Activated B cell treated with CpG ODN at 0.5 μM for 24 hours (primary cell): ENCODE data around the gene CRYGS. TPM values are rescaled to one million over a fixed set of nuclear protein-coding genes. Genes with fewer than 3 reads are reported as not detected.

Experiments used
- ATAC-seq: fragments of 200-7000 bp; cut with Tn5 transposase; one replicate; pipeline ENCODE4 v1.10.0; 2021; ENCODE audit warnings: low read depth, mild to moderate bottlenecking, moderate library complexity
- CTCF ChIA-PET: fragments of 350-600 bp; sonication (Branson Sonifier 250); formaldehyde crosslinking; loops from one replicate; lab custom pipeline; 2021; ENCODE audit warnings: antibody characterized with exemption; lab: Charles Lee
- POLR2A ChIA-PET: fragments of 350-600 bp; sonication (Branson Sonifier 250); formaldehyde crosslinking; loops from one replicate; lab custom pipeline; 2021; ENCODE audit warnings: antibody characterized with exemption; lab: Charles Lee
- DNase-seq: peaks from one replicate; pipeline ENCODE4 v3.0.0; 2022
- H3K27ac Mint-ChIP-seq: one replicate; pipeline ENCODE4 v1.8.0; 2020; ENCODE audit warnings: mixed read lengths
- H3K27me3 Mint-ChIP-seq: one replicate; pipeline ENCODE4 v1.8.0; 2021; ENCODE audit warnings: mixed read lengths
- H3K36me3 Mint-ChIP-seq: one replicate; pipeline ENCODE4 v1.8.0; 2021; ENCODE audit warnings: low read depth, mixed read lengths
- H3K4me1 Mint-ChIP-seq: one replicate; pipeline ENCODE4 v1.8.0; 2021; ENCODE audit warnings: mixed read lengths
- H3K4me3 Mint-ChIP-seq: one replicate; pipeline ENCODE4 v1.8.0; 2020; ENCODE audit warnings: mild to moderate bottlenecking, mixed read lengths
- H3K9me3 Mint-ChIP-seq: one replicate; pipeline ENCODE4 v1.8.0; 2020; ENCODE audit warnings: mixed read lengths
- CTCF ChIP-seq: fragments of 200-600 bp; IDR thresholded peaks from one replicate; pipeline ENCODE4 v1.8.0; 2022; ENCODE audit warnings: antibody characterized with exemption, mild to moderate bottlenecking
- intact Hi-C: fragments of 100-400 bp; cut with micrococcal nuclease; formaldehyde crosslinking; loops from one replicate; pipeline ENCODE4 v1.15.1; 2024
- total RNA-seq: library from RNA; stranded (reverse); gene quantifications from 2 replicates; pipeline ENCODE4 v1.2.3, GENCODE V29; 2022

CRYGS gene
- total RNA-seq, 1 donor from 2014 or later = 4.6 TPM

GRCh38 chr3:186493525-186494255, 50.5 kb downstream of the CRYGS start:
- no peaks in the 10 kb centered on the region for H3K27me3 Mint-ChIP-seq
- H3K36me3 Mint-ChIP-seq = no peaks in the 10 kb centered on the region
- H3K4me3 Mint-ChIP-seq = no peak overlapping the region
- ChIA-PET CTCF (no interaction called here), POLR2A (no interaction called here)
- peaks cover 2% of the 10 kb centered on the region for H3K4me1 Mint-ChIP-seq
- H3K27ac Mint-ChIP-seq = no peak overlapping the region
- ATAC-seq (no peak), DNase-seq (no peak)
- TF ChIP-seq CTCF = no peak
- intact Hi-C loops = no loop called here
- peaks cover 4% of the 10 kb centered on the region for H3K9me3 Mint-ChIP-seq

- CTCF ChIA-PET = interaction anchor here (0.7 kb wide), 1 partner anchor 48 kb away, joined by 3 read pairs; no protein-coding TSS in a partner anchor
- no peak for TF ChIP-seq CTCF
Measured at GRCh38 chr3:186492385-186492984, 51.7 kb downstream of the CRYGS start.

GRCh38 chr3:186489507-186489906, 54.7 kb downstream of the CRYGS start:
- POLR2A ChIA-PET = no interaction called here
- DNase-seq = no peak
- no peak for TF ChIP-seq CTCF
- Mint-ChIP-seq H3K27ac (no peak overlapping the region), H3K36me3 (no peaks in the 10 kb centered on the region), H3K27me3 (no peaks in the 10 kb centered on the region), H3K4me1 (no peaks in the 10 kb centered on the region), H3K4me3 (no peak overlapping the region), H3K9me3 (no peaks in the 10 kb centered on the region)
- ATAC-seq = no peak
- intact Hi-C loops = no loop called here
- CTCF ChIA-PET = no interaction called here

More at GRCh38 chr3:186492385-186492984, 51.7 kb downstream of the CRYGS start:
- Mint-ChIP-seq H3K9me3 (no peaks in the 10 kb centered on the region), H3K27me3 (no peaks in the 10 kb centered on the region), H3K27ac (no peak overlapping the region), H3K36me3 (no peaks in the 10 kb centered on the region), H3K4me1 (peaks cover 2% of the 10 kb centered on the region), H3K4me3 (no peak overlapping the region)
- intact Hi-C loops = no loop called here
- DNase-seq (no peak), ATAC-seq (no peak)
- POLR2A ChIA-PET = no interaction called here

Other genes with a start within 250 kb of the CRYGS start
- 3.9 and 4.2 TPM in 2 replicates for gene DGKG, start 182.1 kb downstream of the CRYGS start, total RNA-seq
- gene TBCCD1, start 23.0 kb upstream of the CRYGS start, total RNA-seq = 11.9 and 15.4 TPM in 2 replicates
- 51.3 and 52.5 TPM in 2 replicates for gene DNAJB11, start 26.3 kb upstream of the CRYGS start, total RNA-seq
- gene AHSG, start 68.7 kb upstream of the CRYGS start, total RNA-seq = not detected in 2 replicates
- not detected in 2 replicates for gene FETUB, start 96.0 kb upstream of the CRYGS start, total RNA-seq
- gene HRG, start 121.6 kb upstream of the CRYGS start, total RNA-seq = not detected in 2 replicates
- gene KNG1, start 173.0 kb upstream of the CRYGS start, total RNA-seq = not detected in 2 replicates
- gene EIF4A2, start 239.2 kb upstream of the CRYGS start, total RNA-seq = 533 and 574 TPM in 2 replicates